GM23248 (cell line): ENCODE measurements around the gene ZNF407.

Experiments
- EZH2 ChIP-seq: fragments of 200-600 bp; sonication (generic); IDR thresholded peaks from 2 replicates; pipeline ENCODE4 v1.6.1; 2018; ENCODE audit warnings: antibody characterized with exemption, mild to moderate bottlenecking; ENCODE audit not compliant: insufficient read depth, poor library complexity, severe bottlenecking
- EZH2phosphoT487 ChIP-seq: fragments of 200-600 bp; sonication (generic); IDR thresholded peaks from 2 replicates; pipeline ENCODE4 v1.6.1; 2018; ENCODE audit warnings: antibody characterized with exemption, moderate library complexity, mild to moderate bottlenecking, low read depth; ENCODE audit not compliant: insufficient read depth

- no peak for TF ChIP-seq EZH2
- no peak for TF ChIP-seq EZH2phosphoT487
Observed at GRCh38 chr18:74617486-74617885, 19.8 kb downstream of the ZNF407 start.
